Measurements from ENCODE around the gene UPF3A. TPM values are rescaled to one million over a fixed set of nuclear protein-coding genes. Genes with fewer than 3 reads are reported as not detected.
"Not testable (repeated sequence)": the region's sequence is repeated elsewhere in the genome, so short reads cannot be mapped to it uniquely, and the experiment has no call there.

UPF3A gene
- total RNA-seq, 1 donor from 2014 or later: 48.3 TPM

GRCh38 chr13:114334305-114335053 lies 53.1 kb downstream of the UPF3A start:
- Mint-ChIP-seq H3K4me1 (ENCODE audit: low read depth) (peaks cover 19% of the 10 kb centered on the region), H3K4me3 (no peak overlapping the region), H3K36me3 (ENCODE audit: low read depth) (peaks cover 1% of the 10 kb centered on the region), H3K9me3 (peaks cover 6% of the 10 kb centered on the region), H3K27me3 (ENCODE audit: insufficient read depth) (no peaks in the 10 kb centered on the region), H3K27ac (no peak overlapping the region)
- no peak for DNase-seq (ENCODE audit: low spot score)
- intact Hi-C loops (cut with micrococcal nuclease): no loop called here

GRCh38 chr13:114336457-114336856 lies 55.1 kb downstream of the UPF3A start:
- H3K4me3 Mint-ChIP-seq; H3K36me3 Mint-ChIP-seq (ENCODE audit: low read depth); H3K27ac Mint-ChIP-seq; H3K9me3 Mint-ChIP-seq; DNase-seq (ENCODE audit: low spot score); intact Hi-C loops (cut with micrococcal nuclease); H3K27me3 Mint-ChIP-seq (ENCODE audit: insufficient read depth): not testable (repeated sequence)
- peaks cover 38% of the 10 kb centered on the region for H3K4me1 Mint-ChIP-seq (ENCODE audit: low read depth)

GRCh38 chr13:114338959-114339358 lies 57.6 kb downstream of the UPF3A start:
- peaks cover 6% of the 10 kb centered on the region for H3K9me3 Mint-ChIP-seq
- no peak for DNase-seq (ENCODE audit: low spot score)
- H3K27me3 Mint-ChIP-seq (ENCODE audit: insufficient read depth): peaks cover 8% of the 10 kb centered on the region
- H3K4me3 Mint-ChIP-seq: no peak overlapping the region
- no peaks in the 10 kb centered on the region for H3K36me3 Mint-ChIP-seq (ENCODE audit: low read depth)
- intact Hi-C loops (cut with micrococcal nuclease): no loop called here
- no peak overlapping the region for H3K27ac Mint-ChIP-seq
- H3K4me1 Mint-ChIP-seq (ENCODE audit: low read depth): peaks cover 32% of the 10 kb centered on the region

GRCh38 chr13:114339857-114340534 lies 58.6 kb downstream of the UPF3A start:
- intact Hi-C loops (cut with micrococcal nuclease): loop anchor here (1.0 kb wide), 1 partner anchor 25 kb away; no protein-coding TSS in a partner anchor
- Mint-ChIP-seq H3K9me3 (peaks cover 6% of the 10 kb centered on the region), H3K4me3 (peak overlapping the region; percentile 3), H3K4me1 (ENCODE audit: low read depth) (peaks cover 23% of the 10 kb centered on the region), H3K27ac (no peak overlapping the region), H3K36me3 (ENCODE audit: low read depth) (no peaks in the 10 kb centered on the region), H3K27me3 (ENCODE audit: insufficient read depth) (peaks cover 12% of the 10 kb centered on the region)
- peak; percentile 20 for DNase-seq (ENCODE audit: low spot score)

GRCh38 chr13:114341003-114341777 lies 59.8 kb downstream of the UPF3A start:
- Mint-ChIP-seq H3K36me3 (ENCODE audit: low read depth) (no peaks in the 10 kb centered on the region), H3K9me3 (no peaks in the 10 kb centered on the region), H3K27ac (no peak overlapping the region), H3K27me3 (ENCODE audit: insufficient read depth) (peaks cover 16% of the 10 kb centered on the region), H3K4me3 (no peak overlapping the region), H3K4me1 (ENCODE audit: low read depth) (peaks cover 20% of the 10 kb centered on the region)
- intact Hi-C loops (cut with micrococcal nuclease): no loop called here
- DNase-seq (ENCODE audit: low spot score): no peak

- peaks cover 56% of the 10 kb centered on the region for H3K27me3 Mint-ChIP-seq (ENCODE audit: insufficient read depth)
- H3K9me3 Mint-ChIP-seq; intact Hi-C loops (cut with micrococcal nuclease); H3K4me1 Mint-ChIP-seq (ENCODE audit: low read depth); H3K27ac Mint-ChIP-seq; H3K36me3 Mint-ChIP-seq (ENCODE audit: low read depth); H3K4me3 Mint-ChIP-seq; DNase-seq (ENCODE audit: low spot score): not testable (repeated sequence)
These were observed 65.9 kb downstream of the UPF3A start for GRCh38 chr13:114347256-114347655.

- peaks cover 31% of the 10 kb centered on the region for H3K27me3 Mint-ChIP-seq (ENCODE audit: insufficient read depth)
- intact Hi-C loops (cut with micrococcal nuclease); H3K36me3 Mint-ChIP-seq (ENCODE audit: low read depth); H3K9me3 Mint-ChIP-seq; DNase-seq (ENCODE audit: low spot score); H3K4me3 Mint-ChIP-seq; H3K27ac Mint-ChIP-seq; H3K4me1 Mint-ChIP-seq (ENCODE audit: low read depth): not testable (repeated sequence)
These were observed 71.4 kb downstream of the UPF3A start for GRCh38 chr13:114352763-114353162.

- H3K27me3 Mint-ChIP-seq (ENCODE audit: insufficient read depth): peaks cover 24% of the 10 kb centered on the region
- DNase-seq (ENCODE audit: low spot score); H3K36me3 Mint-ChIP-seq (ENCODE audit: low read depth); intact Hi-C loops (cut with micrococcal nuclease); H3K4me1 Mint-ChIP-seq (ENCODE audit: low read depth); H3K4me3 Mint-ChIP-seq; H3K27ac Mint-ChIP-seq; H3K9me3 Mint-ChIP-seq: not testable (repeated sequence)
These were observed 72.0 kb downstream of the UPF3A start for GRCh38 chr13:114353382-114353781.

Other genes starting within 250 kb of the UPF3A start
- 22.9 and 23.5 TPM in 2 replicates for gene RASA3, start 149.0 kb upstream of the UPF3A start, total RNA-seq
- not detected in 2 replicates for gene CFAP97D2, start 102.3 kb upstream of the UPF3A start, total RNA-seq
- 91.4 and 93.2 TPM in 2 replicates for gene CDC16, start 46.7 kb upstream of the UPF3A start, total RNA-seq
- 40.5 and 42.3 TPM in 2 replicates for gene CHAMP1, start 32.9 kb downstream of the UPF3A start, total RNA-seq